Tibial nerve (tissue), 4 donors: ENCODE data around the gene ZNF341. TPM values are rescaled to one million over a fixed set of nuclear protein-coding genes. Genes with fewer than 3 reads are reported as not detected.

Source experiments
- DNase-seq, 2 donors: peaks; one replicate each; pipeline ENCODE4 v3.0.0-alpha.2; 2019; ENCODE audit warnings: low spot score in 2 of 2
- H3K27ac ChIP-seq, 4 donors: fragments of 200-600 bp; sonication (generic) in 3 of 4; one replicate each; pipeline ENCODE4 v1.5.1; 2017 to 2019; ENCODE audit warnings: mild to moderate bottlenecking in 1 of 4
- H3K27me3 ChIP-seq, 2 donors: fragments of 200-600 bp; sonication (generic) in 1 of 2; one replicate each; pipeline versions ENCODE4 v1.5.1 to v1.6.0; 2017 to 2019
- H3K36me3 ChIP-seq, 3 donors: fragments of 200-600 bp; sonication (generic); one replicate each; pipeline ENCODE4 v1.5.1; 2018 to 2019
- H3K4me1 ChIP-seq, 4 donors: fragments of 200-600 bp; sonication (generic) in 3 of 4; one replicate each; pipeline ENCODE4 v1.5.1; 2017 to 2019
- H3K4me3 ChIP-seq, 4 donors: fragments of 200-600 bp; sonication (generic) in 3 of 4; one replicate each; pipeline ENCODE4 v1.5.1; 2017 to 2019; ENCODE audit warnings: mild to moderate bottlenecking in 1 of 4, moderate library complexity in 1 of 4
- H3K9me3 ChIP-seq, 4 donors: fragments of 200-600 bp; sonication (generic) in 3 of 4; one replicate each; pipeline ENCODE4 v1.5.1; 2017 to 2019
- EP300 ChIP-seq, 2 donors: sonication (generic); formaldehyde crosslinking; IDR thresholded peaks; one replicate each; pipeline ENCODE4 v1.6.1; 2017; ENCODE audit warnings: antibody characterized with exemption in 2 of 2, mild to moderate bottlenecking in 1 of 2
- POLR2A ChIP-seq, 2 donors: fragments of 450-650 bp; IDR thresholded peaks; one replicate each; pipeline ENCODE4 v1.6.1; 2017; ENCODE audit warnings: antibody characterized with exemption in 2 of 2, mild to moderate bottlenecking in 2 of 2, moderate library complexity in 2 of 2
- WGBS, 2 donors: methylation state at CpG; one replicate each; pipeline ENCODE4 v1.1.5; 2018; 5-methylcytosine and 5-hydroxymethylcytosine counted together
- total RNA-seq, 4 donors: library from RNA; depleted of rRNA; stranded (reverse); fragments of >200 nt; gene quantifications; one replicate each; pipeline ENCODE4 v1.1.0, GENCODE V29; 2016
- TF ChIP-seq, protein P1 (sequence below), 5 experiments: fragments of 200-600 bp in 3 of 5; fragments of 450-650 bp in 2 of 5; sonication (generic) in 3 of 5; IDR thresholded peaks; one replicate each; pipeline ENCODE4 v1.5.1; 2016 to 2019; ENCODE audit warnings: antibody characterized with exemption in 5 of 5, mild to moderate bottlenecking in 3 of 5, moderate library complexity in 2 of 5

Gene ZNF341
- total RNA-seq, 4 donors from 2014 or later, result 1.7 to 4.8 (median 2.1) TPM

DNA sequence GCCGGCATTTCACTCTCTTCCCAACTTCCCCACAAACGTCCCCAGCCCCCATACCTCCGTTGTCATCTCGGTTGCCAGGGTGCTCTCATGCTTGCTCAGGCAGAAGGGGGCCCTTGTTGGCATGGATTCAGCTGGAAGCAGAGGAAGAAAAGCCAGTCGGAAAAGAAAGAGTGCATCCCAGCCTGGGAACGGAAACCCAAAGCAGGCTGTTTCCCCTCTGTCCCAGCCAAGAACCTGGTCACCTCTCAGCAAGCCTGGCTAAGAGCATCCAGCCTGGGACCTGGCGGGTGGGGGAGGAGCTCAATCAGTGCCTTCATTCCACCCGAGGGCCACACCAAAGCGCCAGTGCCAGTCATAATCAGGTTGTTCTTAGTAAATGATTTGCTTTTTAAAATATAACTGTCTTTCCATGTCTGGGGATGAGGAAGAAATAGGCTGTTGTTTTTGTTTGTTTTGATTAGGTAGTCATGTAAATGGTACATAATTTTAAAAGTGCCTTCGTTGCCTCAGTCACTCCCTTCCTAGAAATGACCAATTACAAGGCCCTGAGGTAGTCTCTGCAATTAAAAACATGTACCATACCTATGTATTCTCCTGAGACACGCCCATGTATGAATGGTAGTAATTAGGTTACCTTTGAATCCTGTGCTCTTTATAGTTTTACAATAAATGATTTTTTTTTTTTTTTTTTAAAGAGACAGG is 100.5 kb downstream of the ZNF341 start:
- WGBS, 2 donors, result 42 to 45% methylated on average over 11 of the region's 11 CpGs
- no peak for DNase-seq
- H3K36me3 ChIP-seq, result no peaks in the 10 kb centered on the region
- no peaks in the 10 kb centered on the region for H3K27me3 ChIP-seq
- TF ChIP-seq, protein P1, sequence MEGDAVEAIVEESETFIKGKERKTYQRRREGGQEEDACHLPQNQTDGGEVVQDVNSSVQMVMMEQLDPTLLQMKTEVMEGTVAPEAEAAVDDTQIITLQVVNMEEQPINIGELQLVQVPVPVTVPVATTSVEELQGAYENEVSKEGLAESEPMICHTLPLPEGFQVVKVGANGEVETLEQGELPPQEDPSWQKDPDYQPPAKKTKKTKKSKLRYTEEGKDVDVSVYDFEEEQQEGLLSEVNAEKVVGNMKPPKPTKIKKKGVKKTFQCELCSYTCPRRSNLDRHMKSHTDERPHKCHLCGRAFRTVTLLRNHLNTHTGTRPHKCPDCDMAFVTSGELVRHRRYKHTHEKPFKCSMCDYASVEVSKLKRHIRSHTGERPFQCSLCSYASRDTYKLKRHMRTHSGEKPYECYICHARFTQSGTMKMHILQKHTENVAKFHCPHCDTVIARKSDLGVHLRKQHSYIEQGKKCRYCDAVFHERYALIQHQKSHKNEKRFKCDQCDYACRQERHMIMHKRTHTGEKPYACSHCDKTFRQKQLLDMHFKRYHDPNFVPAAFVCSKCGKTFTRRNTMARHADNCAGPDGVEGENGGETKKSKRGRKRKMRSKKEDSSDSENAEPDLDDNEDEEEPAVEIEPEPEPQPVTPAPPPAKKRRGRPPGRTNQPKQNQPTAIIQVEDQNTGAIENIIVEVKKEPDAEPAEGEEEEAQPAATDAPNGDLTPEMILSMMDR (IDR thresholded peaks at IDR 0.05), result no peak
- TF ChIP-seq POLR2A (IDR thresholded peaks at IDR 0.05), result no peak
- no peak for TF ChIP-seq EP300 (IDR thresholded peaks at IDR 0.05)
- no peaks in the 10 kb centered on the region for H3K9me3 ChIP-seq
- H3K27ac ChIP-seq, result peak overlapping the region in 1 of 4 donors; percentile 18
- H3K4me1 ChIP-seq, result peaks cover 0 to 81% (median 52%) of the 10 kb centered on the region in 4 donors
- H3K4me3 ChIP-seq, result no peak overlapping the region

DNA sequence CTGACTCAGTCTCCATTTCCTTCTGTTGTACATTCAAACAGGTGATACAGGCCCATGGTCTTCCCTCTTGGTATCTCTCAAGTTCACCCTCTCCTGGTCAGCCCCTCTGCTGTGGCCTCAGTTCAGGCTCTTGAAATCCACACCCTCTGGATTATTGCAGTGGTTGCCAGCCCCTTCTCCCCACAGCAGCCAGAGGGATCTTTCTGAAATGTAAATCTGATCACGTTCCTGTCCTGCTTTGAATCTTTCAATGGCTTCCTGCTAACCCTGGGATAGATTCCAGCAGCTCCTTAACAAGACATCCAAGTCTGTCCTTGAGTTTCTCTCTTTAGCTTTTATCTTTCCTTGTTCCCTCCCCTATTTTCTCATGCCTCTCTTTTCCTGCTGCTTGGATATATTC is 101.5 kb downstream of the ZNF341 start:
- Histone ChIP-seq H3K9me3 (no peaks in the 10 kb centered on the region), H3K27me3 (no peaks in the 10 kb centered on the region), H3K36me3 (no peaks in the 10 kb centered on the region), H3K27ac (no peak overlapping the region), H3K4me1 (peaks cover 0 to 81% (median 44%) of the 10 kb centered on the region in 4 donors), H3K4me3 (no peak overlapping the region)
- DNase-seq, result no peak
- 31 to 33% methylated on average over 1 of the region's 1 CpG for WGBS, 2 donors
- TF ChIP-seq, protein P1 (IDR thresholded peaks at IDR 0.05), result no peak
- TF ChIP-seq POLR2A (IDR thresholded peaks at IDR 0.05) (no peak), EP300 (IDR thresholded peaks at IDR 0.05) (no peak)

DNA sequence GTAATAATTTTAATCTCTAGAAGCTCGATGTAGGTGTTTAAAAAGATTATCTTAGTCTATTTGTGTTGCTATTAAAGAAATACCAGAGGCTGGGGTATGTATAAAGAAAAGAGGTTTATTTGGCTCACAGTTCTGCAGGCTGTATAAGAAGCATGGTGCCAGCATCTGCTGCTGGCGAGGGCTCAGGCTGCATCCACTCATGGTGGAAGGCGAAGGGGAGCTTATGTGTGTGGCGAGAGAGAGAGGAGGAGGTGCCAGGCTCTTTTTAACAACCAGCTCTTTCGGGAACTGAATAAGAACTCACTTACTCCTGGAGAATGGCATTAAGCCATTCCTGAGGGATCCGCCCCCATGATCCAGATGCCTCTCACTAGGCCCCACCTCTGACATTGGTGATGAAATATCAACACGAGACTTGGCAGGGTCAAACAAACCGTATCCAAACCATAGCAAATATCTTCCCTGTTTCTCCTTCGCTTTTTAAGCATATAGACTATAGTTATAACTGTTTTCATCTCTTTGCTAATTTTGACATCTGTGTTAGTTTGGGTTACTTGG is 103.9 kb downstream of the ZNF341 start:
- Histone ChIP-seq H3K4me3 (no peak overlapping the region), H3K36me3 (no peaks in the 10 kb centered on the region), H3K27ac (no peak overlapping the region), H3K27me3 (no peaks in the 10 kb centered on the region), H3K4me1 (peaks cover 0 to 79% (median 44%) of the 10 kb centered on the region in 4 donors), H3K9me3 (no peaks in the 10 kb centered on the region)
- 79 to 81% methylated on average over 9 of the region's 9 CpGs for WGBS, 2 donors
- peak in 1 of 2 donors; percentile 49 for DNase-seq
- TF ChIP-seq EP300 (IDR thresholded peaks at IDR 0.05), result no peak
- TF ChIP-seq, protein P1 (IDR thresholded peaks at IDR 0.05), result no peak

DNA sequence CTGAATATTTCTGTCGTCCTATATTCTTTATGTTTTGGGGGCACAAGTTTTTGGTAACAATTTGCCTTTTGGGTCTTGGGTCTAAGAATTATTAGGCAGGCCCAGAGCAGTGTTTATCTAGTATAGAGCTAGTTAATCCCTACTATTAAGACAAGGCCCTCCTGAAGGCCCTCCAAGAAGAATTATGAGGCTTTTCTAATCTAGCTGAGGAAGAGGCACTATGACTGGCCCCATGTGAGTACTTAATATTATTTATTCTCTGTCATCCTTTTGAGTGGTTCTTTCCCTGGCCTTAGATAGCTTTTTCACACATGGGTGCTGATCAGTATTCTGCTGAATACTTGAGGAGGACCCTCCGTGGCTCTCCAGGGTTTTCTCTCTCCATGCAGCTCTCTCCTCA is 104.5 kb downstream of the ZNF341 start:
- Histone ChIP-seq H3K4me1 (peaks cover 0 to 80% (median 47%) of the 10 kb centered on the region in 4 donors), H3K27me3 (no peaks in the 10 kb centered on the region), H3K9me3 (no peaks in the 10 kb centered on the region), H3K36me3 (no peaks in the 10 kb centered on the region), H3K4me3 (no peak overlapping the region), H3K27ac (no peak overlapping the region)
- no peak for DNase-seq
- TF ChIP-seq, protein P1 (IDR thresholded peaks at IDR 0.05), result no peak
- no peak for TF ChIP-seq EP300 (IDR thresholded peaks at IDR 0.05)
- TF ChIP-seq POLR2A (IDR thresholded peaks at IDR 0.05), result no peak
- 85 to 86% methylated on average over 2 of the region's 2 CpGs for WGBS, 2 donors

DNA sequence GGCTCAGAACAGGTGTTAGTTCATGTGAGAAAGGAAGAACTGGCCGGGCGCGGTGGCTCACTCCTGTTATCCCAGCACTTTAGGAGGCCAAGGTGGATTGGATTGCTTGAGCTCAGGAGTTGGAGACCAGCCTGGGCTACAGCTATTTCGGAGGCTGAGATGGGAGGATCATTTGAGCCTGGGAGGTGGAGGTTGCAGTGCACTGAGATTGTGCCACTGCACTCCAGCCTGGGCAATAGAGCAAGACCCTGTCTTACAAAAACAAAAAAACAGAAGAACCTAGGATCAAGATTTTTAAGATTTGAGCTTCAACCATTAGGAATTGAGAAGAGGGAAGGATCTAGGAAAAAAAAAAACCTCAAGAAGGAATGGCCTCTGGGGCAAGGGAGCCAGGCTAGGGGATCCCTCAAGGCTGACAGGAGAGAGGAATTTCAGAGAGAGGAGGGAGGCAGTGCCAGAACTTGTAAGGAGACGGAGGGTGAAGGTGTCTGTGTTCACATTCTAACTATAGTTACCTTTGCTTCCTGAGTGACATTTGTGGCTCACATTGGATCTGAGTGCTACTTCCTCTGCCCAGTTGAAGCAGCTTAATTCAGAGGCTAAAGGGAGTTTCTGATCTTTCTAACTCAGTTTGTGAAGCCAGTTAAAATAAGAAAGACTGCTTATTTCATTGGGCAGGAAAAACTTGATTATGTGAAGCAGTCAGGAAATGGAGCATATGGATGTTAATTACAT is 105.5 kb downstream of the ZNF341 start:
- TF ChIP-seq, protein P1 (IDR thresholded peaks at IDR 0.05), result no peak
- TF ChIP-seq EP300 (IDR thresholded peaks at IDR 0.05), result no peak
- no peak for TF ChIP-seq POLR2A (IDR thresholded peaks at IDR 0.05)
- Histone ChIP-seq H3K36me3 (no peaks in the 10 kb centered on the region), H3K27me3 (no peaks in the 10 kb centered on the region), H3K4me1 (peaks cover 0 to 78% (median 44%) of the 10 kb centered on the region in 4 donors), H3K27ac (no peak overlapping the region), H3K9me3 (no peaks in the 10 kb centered on the region), H3K4me3 (no peak overlapping the region)
- no peak for DNase-seq
- 95 to 96% methylated on average over 5 of the region's 5 CpGs for WGBS, 2 donors
